GM19455 (cell line): Measurements from ENCODE around the gene FBLN7.

ENCODE experiments used
- ATAC-seq: cut with Tn5 transposase; IDR thresholded peaks from one replicate; pipeline ENCODE4 v1.9.1; 2021; ENCODE audit not compliant: unreplicated experiment

FBLN7 gene

DNA sequence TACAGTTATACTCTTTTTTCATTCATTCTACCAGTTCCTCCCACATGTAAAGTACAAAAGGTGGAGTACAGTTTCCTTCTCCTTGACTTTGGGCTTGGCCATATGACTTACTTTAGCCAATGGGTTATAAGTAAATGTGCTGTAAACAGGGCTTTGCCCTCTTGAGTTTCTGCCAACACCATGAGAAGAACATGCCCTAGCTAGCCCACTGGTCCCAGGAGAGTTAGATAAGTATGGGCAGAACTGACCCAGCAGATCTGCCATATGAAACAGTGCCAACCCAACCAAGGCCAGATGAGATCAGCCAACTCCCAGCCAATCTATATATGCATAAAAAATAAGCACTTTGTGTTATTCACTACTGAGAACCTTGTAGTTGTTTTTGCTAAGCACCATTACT, 91.2 kb downstream of the FBLN7 start:
- no peak for ATAC-seq

DNA sequence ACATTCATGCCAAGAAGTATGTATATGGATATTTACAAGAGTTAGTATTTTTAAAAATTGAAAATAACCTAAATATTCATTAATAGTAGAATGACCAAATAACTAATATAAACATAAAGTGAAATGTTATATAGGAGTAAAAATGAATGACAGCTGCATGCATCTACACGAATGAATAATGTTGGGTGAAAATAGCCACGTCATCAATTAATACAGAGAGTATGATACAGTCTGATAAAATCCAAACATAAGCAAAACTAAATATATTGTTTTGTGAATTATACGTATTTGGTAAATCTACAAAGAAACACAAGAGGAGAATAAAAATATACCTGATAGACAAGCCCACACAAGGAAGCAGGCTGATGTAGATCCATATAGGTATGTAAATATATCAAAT, 92.2 kb downstream of the FBLN7 start:
- ATAC-seq, result no peak
